Measurements from ENCODE around the gene SCAMP4.

The SCAMP4 gene

GRCh38 chr19:1912760-1913505 is 7.7 kb downstream of the SCAMP4 start:
- DNase-seq (ENCODE audit: low spot score), result no peak

- no peak for DNase-seq (ENCODE audit: low spot score)
Observed at GRCh38 chr19:1913781-1914577, 8.8 kb downstream of the SCAMP4 start.

GRCh38 chr19:1914826-1915341 is 9.7 kb downstream of the SCAMP4 start:
- no peak for DNase-seq (ENCODE audit: low spot score)

- no peak for DNase-seq (ENCODE audit: low spot score)
Observed at GRCh38 chr19:1917146-1917545, 11.9 kb downstream of the SCAMP4 start.

- DNase-seq (ENCODE audit: low spot score), result no peak
Observed at GRCh38 chr19:1917926-1918325, 12.7 kb downstream of the SCAMP4 start.

- no peak for DNase-seq (ENCODE audit: low spot score)
Observed at GRCh38 chr19:1918975-1919374, 13.8 kb downstream of the SCAMP4 start.

- no peak for DNase-seq (ENCODE audit: low spot score)
Observed at GRCh38 chr19:1920644-1921043, 15.4 kb downstream of the SCAMP4 start.

GRCh38 chr19:1921326-1921725 is 16.1 kb downstream of the SCAMP4 start:
- no peak for DNase-seq (ENCODE audit: low spot score)

GRCh38 chr19:1921825-1922224 is 16.6 kb downstream of the SCAMP4 start:
- DNase-seq (ENCODE audit: low spot score), result no peak

GRCh38 chr19:1922803-1923202 is 17.6 kb downstream of the SCAMP4 start:
- DNase-seq (ENCODE audit: low spot score), result no peak

GRCh38 chr19:1923319-1923718 is 18.1 kb downstream of the SCAMP4 start:
- no peak for DNase-seq (ENCODE audit: low spot score)

GRCh38 chr19:1924320-1924961 is 19.2 kb downstream of the SCAMP4 start:
- no peak for DNase-seq (ENCODE audit: low spot score)

- no peak for DNase-seq (ENCODE audit: low spot score)
Observed at GRCh38 chr19:1925544-1925943, 20.3 kb downstream of the SCAMP4 start.

GRCh38 chr19:1929021-1929742 is 24.0 kb downstream of the SCAMP4 start:
- peak; percentile 85 for DNase-seq (ENCODE audit: low spot score)

GRCh38 chr19:1931445-1931844 is 26.2 kb downstream of the SCAMP4 start:
- DNase-seq (ENCODE audit: low spot score), result no peak

- DNase-seq (ENCODE audit: low spot score), result no peak
Observed at GRCh38 chr19:1932395-1932794, 27.2 kb downstream of the SCAMP4 start.

GRCh38 chr19:1933244-1933643 is 28.0 kb downstream of the SCAMP4 start:
- no peak for DNase-seq (ENCODE audit: low spot score)

GRCh38 chr19:1933942-1934341 is 28.7 kb downstream of the SCAMP4 start:
- no peak for DNase-seq (ENCODE audit: low spot score)

GRCh38 chr19:1935484-1936208 is 30.4 kb downstream of the SCAMP4 start:
- no peak for DNase-seq (ENCODE audit: low spot score)

- no peak for DNase-seq (ENCODE audit: low spot score)
Observed at GRCh38 chr19:1936430-1936829, 31.2 kb downstream of the SCAMP4 start.

GRCh38 chr19:1936916-1937610 is 31.9 kb downstream of the SCAMP4 start:
- no peak for DNase-seq (ENCODE audit: low spot score)
